ENCODE measurements around the gene AMBRA1. TPM values are rescaled to one million over a fixed set of nuclear protein-coding genes. Genes with fewer than 3 reads are reported as not detected.

The AMBRA1 gene
- total and polyA plus RNA-seq, 2 donors (not counting 3 experiments of a cell fraction or from before 2014, with no cell fraction given) = 18.4 to 32.4 TPM

GRCh38 chr11:46414879-46415278 lies 178.9 kb downstream of the AMBRA1 start:
- BruUV-seq (replicated peaks) = no TSS peak
- no peak overlapping the region for H3K27ac ChIP-seq (ENCODE audit: insufficient read depth, low read depth, low read length)
- ChIA-PET CTCF (interaction anchor here (1.8 kb wide), 1 partner anchor 114 kb away, joined by 6 read pairs; no protein-coding TSS in a partner anchor), POLR2A (no interaction called here)
- TF ChIP-seq FOS (IDR thresholded peaks at IDR 0.05; ENCODE audit: borderline replicate concordance, insufficient read depth, low read length) (no peak), MAX (IDR thresholded peaks at IDR 0.05; ENCODE audit: insufficient read depth, insufficient read length) (no peak), POLR2A (IDR thresholded peaks at IDR 0.05; ENCODE audit: low read depth, low read length) (no peak), POLR2AphosphoS5 (IDR thresholded peaks at IDR 0.05; ENCODE audit: insufficient read depth, low read depth, low read length) (no peak), CTCF (IDR thresholded peaks at IDR 0.05; ENCODE audit: extremely low read depth in 1 of 2, insufficient read depth in 1 of 2, low read depth in 1 of 2, low read length in 2 of 2) (no peak), GATA2 (IDR thresholded peaks at IDR 0.05; ENCODE audit: insufficient read depth, insufficient read length, low read depth, low read length) (no peak), JUN (IDR thresholded peaks at IDR 0.05; ENCODE audit: borderline replicate concordance, insufficient read depth, insufficient read length, low read depth) (no peak), EZH2 (IDR thresholded peaks at IDR 0.05; ENCODE audit: borderline replicate concordance, low read depth, low read length, severe bottlenecking) (no peak), MYC (IDR thresholded peaks at IDR 0.05; ENCODE audit: low read depth, low read length) (no peak)
- H3K4me2 ChIP-seq (ENCODE audit: insufficient read depth, low read length) = no peak overlapping the region
- no peaks in the 10 kb centered on the region for H3K27me3 ChIP-seq (ENCODE audit: control insufficient read depth in 2 of 2, insufficient read depth in 2 of 2, low read length in 2 of 2)
- no peaks in the 10 kb centered on the region for H3K4me1 ChIP-seq (ENCODE audit: control insufficient read depth, extremely low read depth, insufficient read depth, low read length)
- no peak for DNase-seq (ENCODE audit: low read depth, low spot score)
- no peak for FAIRE-seq
- intact Hi-C loops (cut with micrococcal nuclease) (no loop called here), dilution Hi-C loops (cut with MboI; ENCODE audit: extremely low pct_ligation_motif_present, low sequenced_read_pairs) (no loop called here)
- no peak overlapping the region for H3K9ac ChIP-seq (replicated peaks; ENCODE audit: extremely low read depth, insufficient read depth, low read length)
- H4K20me1 ChIP-seq (replicated peaks; ENCODE audit: control insufficient read depth, extremely low read depth, insufficient read depth, low read length) = no peaks in the 10 kb centered on the region
- H3K9me1 ChIP-seq (replicated peaks; ENCODE audit: control insufficient read depth, extremely low read depth, insufficient read depth, low read length) = no peaks in the 10 kb centered on the region
- no peak overlapping the region for H3K4me3 ChIP-seq (replicated peaks in 1 of 3; ENCODE audit: insufficient read depth in 1 of 3, low read depth in 1 of 3, low read length in 3 of 3)
- no peaks in the 10 kb centered on the region for H3K9me3 ChIP-seq (replicated peaks; ENCODE audit: control insufficient read depth, insufficient read depth, low read length)
- no peaks in the 10 kb centered on the region for H3K79me2 ChIP-seq (ENCODE audit: control insufficient read depth, insufficient read depth, low read length)
- H3K36me3 ChIP-seq (ENCODE audit: control insufficient read depth in 2 of 2, extremely low read depth in 1 of 2, insufficient read depth in 2 of 2, low read length in 2 of 2) = peaks cover 0 to 15% of the 10 kb centered on the region in 2 experiments
- no peak overlapping the region for H2AFZ ChIP-seq (ENCODE audit: low read depth, low read length)
